PFSK-1 (cell line): Measurements from ENCODE around the gene WDR7.

ENCODE experiments used
- FOXP2 ChIP-seq: optimal IDR thresholded peaks from 2 replicates; pipeline ENCODE3; 2011; ENCODE audit warnings: borderline replicate concordance, control low read depth, inconsistent platforms; ENCODE audit not compliant: insufficient read depth; ENCODE audit errors: extremely low read length, extremely low read depth
- POLR2AphosphoS5 ChIP-seq: IDR thresholded peaks from 2 replicates; pipeline ENCODE4 v1.6.1; 2012; ENCODE audit warnings: low read depth, mild to moderate bottlenecking, control low read depth, low read length, moderate library complexity
- SIN3A ChIP-seq: IDR thresholded peaks from 2 replicates; pipeline ENCODE4 v1.6.1; 2012; ENCODE audit warnings: mild to moderate bottlenecking, low read length, moderate library complexity, borderline replicate concordance; ENCODE audit not compliant: insufficient read depth
- TAF1 ChIP-seq: IDR thresholded peaks from 2 replicates; pipeline ENCODE4 v1.6.1; 2012; ENCODE audit warnings: low read length, control low read depth, borderline replicate concordance; ENCODE audit not compliant: insufficient read depth
- TF ChIP-seq, protein P1 (sequence below), 2 experiments: IDR thresholded peaks; 2 replicates each; pipeline versions ENCODE4 v1.6.1 to v1.8.0; 2011 to 2012; ENCODE audit warnings: low read depth in 2 of 2, low read length in 2 of 2, control low read depth in 1 of 2, inconsistent platforms in 1 of 2, mild to moderate bottlenecking in 1 of 2, moderate library complexity in 1 of 2; ENCODE audit not compliant: insufficient read depth in 1 of 2

The WDR7 gene

GRCh38 chr18:56709463-56709862 is 58.3 kb downstream of the WDR7 start:
- TF ChIP-seq TAF1: no peak
- no peak for TF ChIP-seq POLR2AphosphoS5
- no peak for TF ChIP-seq SIN3A
- TF ChIP-seq FOXP2: no peak
- TF ChIP-seq, protein P1, sequence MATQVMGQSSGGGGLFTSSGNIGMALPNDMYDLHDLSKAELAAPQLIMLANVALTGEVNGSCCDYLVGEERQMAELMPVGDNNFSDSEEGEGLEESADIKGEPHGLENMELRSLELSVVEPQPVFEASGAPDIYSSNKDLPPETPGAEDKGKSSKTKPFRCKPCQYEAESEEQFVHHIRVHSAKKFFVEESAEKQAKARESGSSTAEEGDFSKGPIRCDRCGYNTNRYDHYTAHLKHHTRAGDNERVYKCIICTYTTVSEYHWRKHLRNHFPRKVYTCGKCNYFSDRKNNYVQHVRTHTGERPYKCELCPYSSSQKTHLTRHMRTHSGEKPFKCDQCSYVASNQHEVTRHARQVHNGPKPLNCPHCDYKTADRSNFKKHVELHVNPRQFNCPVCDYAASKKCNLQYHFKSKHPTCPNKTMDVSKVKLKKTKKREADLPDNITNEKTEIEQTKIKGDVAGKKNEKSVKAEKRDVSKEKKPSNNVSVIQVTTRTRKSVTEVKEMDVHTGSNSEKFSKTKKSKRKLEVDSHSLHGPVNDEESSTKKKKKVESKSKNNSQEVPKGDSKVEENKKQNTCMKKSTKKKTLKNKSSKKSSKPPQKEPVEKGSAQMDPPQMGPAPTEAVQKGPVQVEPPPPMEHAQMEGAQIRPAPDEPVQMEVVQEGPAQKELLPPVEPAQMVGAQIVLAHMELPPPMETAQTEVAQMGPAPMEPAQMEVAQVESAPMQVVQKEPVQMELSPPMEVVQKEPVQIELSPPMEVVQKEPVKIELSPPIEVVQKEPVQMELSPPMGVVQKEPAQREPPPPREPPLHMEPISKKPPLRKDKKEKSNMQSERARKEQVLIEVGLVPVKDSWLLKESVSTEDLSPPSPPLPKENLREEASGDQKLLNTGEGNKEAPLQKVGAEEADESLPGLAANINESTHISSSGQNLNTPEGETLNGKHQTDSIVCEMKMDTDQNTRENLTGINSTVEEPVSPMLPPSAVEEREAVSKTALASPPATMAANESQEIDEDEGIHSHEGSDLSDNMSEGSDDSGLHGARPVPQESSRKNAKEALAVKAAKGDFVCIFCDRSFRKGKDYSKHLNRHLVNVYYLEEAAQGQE (IDR thresholded peaks at IDR 0.05; ENCODE audit: insufficient read depth in 1 of 2, low read depth in 2 of 2, low read length in 2 of 2): no peak

GRCh38 chr18:56711708-56712445 is 60.7 kb downstream of the WDR7 start:
- no peak for TF ChIP-seq TAF1
- TF ChIP-seq, protein P1 (IDR thresholded peaks at IDR 0.05; ENCODE audit: insufficient read depth in 1 of 2, low read depth in 2 of 2, low read length in 2 of 2): no peak
- no peak for TF ChIP-seq FOXP2
- TF ChIP-seq SIN3A: no peak
- no peak for TF ChIP-seq POLR2AphosphoS5

- TF ChIP-seq SIN3A (no peak), FOXP2 (no peak), POLR2AphosphoS5 (no peak), TAF1 (no peak)
- TF ChIP-seq, protein P1 (IDR thresholded peaks at IDR 0.05; ENCODE audit: insufficient read depth in 1 of 2, low read depth in 2 of 2, low read length in 2 of 2): no peak
Measured at GRCh38 chr18:56712761-56713160, 61.6 kb downstream of the WDR7 start.

DNA sequence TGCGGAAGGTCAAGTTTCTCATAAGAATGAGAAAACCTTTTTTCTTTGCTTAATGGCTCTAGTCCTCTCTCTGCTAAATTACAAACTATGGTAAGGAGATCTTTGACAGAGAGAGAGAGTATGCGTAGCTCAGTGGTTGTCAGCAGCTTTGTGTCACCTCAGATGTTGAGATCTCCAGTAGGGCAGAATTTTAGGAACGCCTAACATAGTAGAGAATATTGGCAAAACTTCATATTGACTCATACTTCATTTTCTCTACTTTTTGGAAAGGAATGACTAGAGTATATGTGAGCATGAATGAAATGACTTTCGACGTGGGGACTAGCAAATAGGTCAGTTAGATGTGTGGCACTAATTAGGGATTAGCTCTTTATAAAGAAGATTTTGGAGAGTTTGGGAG is 64.0 kb downstream of the WDR7 start:
- TF ChIP-seq SIN3A (no peak), FOXP2 (no peak), TAF1 (no peak), POLR2AphosphoS5 (no peak)
- TF ChIP-seq, protein P1 (IDR thresholded peaks at IDR 0.05; ENCODE audit: insufficient read depth in 1 of 2, low read depth in 2 of 2, low read length in 2 of 2): no peak

- no peak for TF ChIP-seq POLR2AphosphoS5
Measured at GRCh38 chr18:56716692-56717146, 65.6 kb downstream of the WDR7 start.
